ENCODE measurements around the gene C16orf96. TPM values are rescaled to one million over a fixed set of nuclear protein-coding genes. Genes with fewer than 3 reads are reported as not detected.

C16orf96 gene
- total RNA-seq, 4 donors from 2014 or later: 0.19 to 0.36 TPM; not detected in 2

DNA sequence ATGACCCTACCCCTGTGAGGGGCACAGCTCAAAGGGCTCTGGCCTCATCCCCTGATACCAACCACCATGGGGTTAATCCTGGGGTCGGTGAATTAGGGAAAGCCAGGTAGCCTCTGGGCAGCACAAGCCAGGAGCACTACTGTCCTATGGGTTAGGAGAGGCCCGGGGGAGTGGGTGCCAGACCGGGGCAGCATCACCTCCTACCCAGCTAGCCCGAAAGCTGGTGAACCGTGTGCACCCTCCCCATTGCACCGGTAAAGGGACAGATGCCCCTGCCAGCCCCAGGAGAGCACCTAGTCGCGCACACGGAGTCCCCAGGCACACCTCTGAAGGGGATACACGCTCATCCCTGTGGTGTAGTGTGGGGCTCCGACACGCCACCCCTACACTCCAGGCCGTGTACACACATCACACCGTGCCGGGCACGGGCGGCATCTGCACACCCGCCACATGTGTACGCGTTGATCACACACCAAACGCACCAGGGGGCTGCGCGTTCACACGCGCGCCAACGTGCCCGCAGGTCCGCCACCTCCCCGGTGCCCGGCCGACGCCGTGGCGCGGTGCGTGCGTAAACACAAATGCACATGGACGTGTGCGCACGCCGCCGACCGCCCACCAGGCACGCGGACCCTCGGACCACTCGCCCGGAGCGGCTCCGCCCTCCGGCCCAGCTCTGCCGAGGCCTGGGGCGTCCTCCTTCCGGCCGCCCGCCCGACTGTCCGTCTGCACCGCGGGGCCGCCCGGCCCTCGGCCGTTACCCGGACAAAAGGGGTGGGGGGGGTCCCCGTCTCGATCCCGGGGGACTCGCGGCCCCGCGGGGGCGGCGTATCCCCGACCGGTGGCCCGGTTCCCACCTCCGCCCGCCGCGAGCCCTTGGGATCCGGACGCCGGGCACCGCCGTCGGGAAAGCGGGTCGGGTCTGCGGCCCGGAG, 57.8 kb downstream of the C16orf96 start:
- ATAC-seq (ENCODE audit: low FRiP score) (no peak), DNase-seq (ENCODE audit: low spot score) (no peak)
- TF ChIP-seq, protein P1, sequence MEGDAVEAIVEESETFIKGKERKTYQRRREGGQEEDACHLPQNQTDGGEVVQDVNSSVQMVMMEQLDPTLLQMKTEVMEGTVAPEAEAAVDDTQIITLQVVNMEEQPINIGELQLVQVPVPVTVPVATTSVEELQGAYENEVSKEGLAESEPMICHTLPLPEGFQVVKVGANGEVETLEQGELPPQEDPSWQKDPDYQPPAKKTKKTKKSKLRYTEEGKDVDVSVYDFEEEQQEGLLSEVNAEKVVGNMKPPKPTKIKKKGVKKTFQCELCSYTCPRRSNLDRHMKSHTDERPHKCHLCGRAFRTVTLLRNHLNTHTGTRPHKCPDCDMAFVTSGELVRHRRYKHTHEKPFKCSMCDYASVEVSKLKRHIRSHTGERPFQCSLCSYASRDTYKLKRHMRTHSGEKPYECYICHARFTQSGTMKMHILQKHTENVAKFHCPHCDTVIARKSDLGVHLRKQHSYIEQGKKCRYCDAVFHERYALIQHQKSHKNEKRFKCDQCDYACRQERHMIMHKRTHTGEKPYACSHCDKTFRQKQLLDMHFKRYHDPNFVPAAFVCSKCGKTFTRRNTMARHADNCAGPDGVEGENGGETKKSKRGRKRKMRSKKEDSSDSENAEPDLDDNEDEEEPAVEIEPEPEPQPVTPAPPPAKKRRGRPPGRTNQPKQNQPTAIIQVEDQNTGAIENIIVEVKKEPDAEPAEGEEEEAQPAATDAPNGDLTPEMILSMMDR (IDR thresholded peaks at IDR 0.05): no peak

DNA sequence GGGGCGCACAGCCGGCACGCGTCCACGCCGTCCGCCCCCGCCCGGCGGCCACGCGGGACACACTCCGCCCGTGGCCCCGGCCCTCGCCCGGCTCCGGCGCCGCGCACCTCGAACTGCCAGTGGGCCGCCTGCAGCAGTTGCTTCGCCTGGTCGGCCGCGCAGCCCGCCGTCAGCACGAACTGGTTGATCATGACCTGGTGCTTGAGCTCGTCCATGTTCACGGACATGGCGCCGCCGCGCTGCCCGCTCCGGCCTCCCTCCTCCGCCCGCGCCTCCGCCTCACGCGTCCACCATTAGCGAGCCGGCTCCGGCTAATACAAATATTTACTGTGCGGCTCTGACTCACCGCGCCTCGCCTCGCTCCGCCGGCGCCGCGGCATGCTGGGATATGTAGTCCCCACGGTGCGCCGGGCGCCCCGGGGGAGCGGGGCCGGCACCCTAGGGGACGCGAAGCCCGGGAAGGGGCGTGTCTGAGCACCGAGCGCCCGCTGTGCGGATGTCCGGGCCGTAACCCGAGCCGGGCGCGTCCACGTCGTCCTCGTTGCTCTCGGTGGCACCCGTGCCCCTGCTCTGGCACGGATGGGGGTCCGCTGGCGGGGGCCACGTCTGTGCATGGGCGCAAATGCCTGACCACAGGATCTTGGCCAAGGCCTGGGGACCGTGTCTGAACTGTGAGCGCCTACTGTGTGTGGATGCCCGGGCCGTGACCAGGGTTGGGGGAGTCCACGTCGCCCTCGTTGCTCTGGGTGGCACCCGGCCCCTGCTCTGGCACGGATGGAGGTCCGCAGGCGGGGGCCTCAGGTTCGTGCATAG, 58.6 kb downstream of the C16orf96 start, which contains the start of gene UBALD1:
Gene UBALD1 (minus strand): TSS at position 318 of the 813 bp plus-strand sequence. CDS start 91 bp downstream, at position 227.
- peak; percentile 67 for DNase-seq (ENCODE audit: low spot score)
- TF ChIP-seq, protein P1 (IDR thresholded peaks at IDR 0.05): no peak
- peak; percentile 69 for ATAC-seq (ENCODE audit: low FRiP score)

DNA sequence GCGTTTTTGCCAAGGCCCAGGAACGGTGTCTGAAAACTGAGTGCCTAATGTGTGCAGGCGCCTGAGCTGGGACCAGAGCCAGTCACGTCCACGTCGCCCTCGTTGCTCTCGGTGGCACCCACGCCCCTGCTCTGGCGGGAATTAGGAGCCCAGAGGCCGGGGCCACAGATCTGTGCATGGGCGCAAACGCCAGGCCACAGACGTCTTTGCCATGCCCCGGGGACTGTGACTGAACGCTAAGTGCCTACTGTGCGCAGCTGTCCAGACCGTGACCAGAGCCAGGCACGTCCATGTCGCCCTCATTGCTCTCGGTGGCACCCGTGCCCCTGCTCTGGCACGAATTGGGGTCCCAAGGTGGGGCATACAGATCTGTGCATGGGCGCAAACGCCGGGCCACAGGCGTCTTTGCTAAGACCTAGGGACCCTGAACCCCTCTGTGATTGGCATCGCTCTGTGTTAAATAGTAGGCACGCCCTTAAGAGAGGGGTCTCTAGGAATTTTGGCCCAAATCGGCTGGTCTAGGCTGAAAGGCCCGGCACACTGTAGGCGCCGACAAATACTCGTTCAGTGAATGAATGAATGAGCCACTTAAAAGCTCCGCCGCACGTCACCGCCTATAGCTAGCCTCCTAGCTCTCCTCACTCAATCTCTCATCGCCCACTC, 59.4 kb downstream of the C16orf96 start:
- TF ChIP-seq, protein P1 (IDR thresholded peaks at IDR 0.05): no peak
- DNase-seq (ENCODE audit: low spot score): no peak
- no peak for ATAC-seq (ENCODE audit: low FRiP score)

DNA sequence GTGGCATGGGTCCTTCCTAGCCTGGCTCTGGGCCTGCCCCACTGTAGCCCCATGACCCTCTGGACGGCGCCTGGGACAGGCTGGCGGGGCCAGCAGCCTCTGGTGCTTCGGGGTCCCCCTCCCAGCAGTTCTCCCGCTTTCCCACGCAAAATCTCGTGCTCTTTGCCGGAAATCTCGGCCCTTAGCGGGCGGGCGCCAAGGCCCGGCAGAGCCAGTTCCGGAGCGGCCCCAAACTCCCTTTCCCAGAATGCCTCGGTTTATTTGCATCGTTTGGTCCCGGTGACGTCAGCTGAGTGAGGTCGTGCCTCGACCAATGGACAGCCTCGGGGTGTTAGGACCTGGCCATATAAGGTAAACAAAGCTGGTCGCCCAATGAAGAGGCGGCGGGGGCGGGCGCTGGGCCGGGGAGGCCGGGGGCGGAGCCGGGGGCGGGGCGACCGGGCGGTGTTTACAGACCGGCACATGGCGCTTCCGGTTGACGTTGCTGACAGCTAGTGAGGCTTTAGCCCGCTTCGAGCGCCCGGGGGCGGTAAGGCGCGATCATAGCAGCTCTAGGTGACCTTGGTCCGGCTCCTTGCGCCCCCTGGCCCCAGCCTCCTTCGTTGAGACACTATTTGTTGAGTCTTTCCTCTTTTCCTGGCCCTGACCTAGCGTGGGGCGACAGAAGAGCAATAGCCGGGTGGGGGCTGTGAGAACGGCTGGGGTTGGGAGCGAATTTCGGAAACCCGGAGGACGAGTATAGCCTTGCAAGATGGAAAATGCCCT, 60.1 kb downstream of the C16orf96 start:
- TF ChIP-seq, protein P1 (IDR thresholded peaks at IDR 0.05): no peak

DNA sequence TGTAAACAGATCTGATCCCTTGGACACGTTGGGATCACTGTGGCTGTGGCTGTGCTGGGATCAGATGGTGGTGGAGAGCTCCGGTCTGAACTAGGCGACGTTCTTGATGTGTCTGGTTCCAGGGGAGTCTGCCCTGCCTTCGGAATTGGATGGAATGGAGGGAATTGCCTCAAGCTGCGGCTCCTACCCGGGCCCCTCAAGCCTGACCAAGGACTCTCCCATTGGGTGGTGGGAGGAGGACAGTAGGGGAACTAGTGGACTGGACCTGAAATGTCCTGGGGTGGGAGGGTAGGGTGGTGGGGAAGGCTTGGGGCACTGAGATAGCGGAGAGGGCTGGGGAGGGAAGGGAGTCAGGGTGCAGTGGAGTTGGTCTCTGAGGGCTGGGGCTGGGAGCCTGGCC, 61.7 kb downstream of the C16orf96 start:
- DNase-seq (ENCODE audit: low spot score): no peak
- TF ChIP-seq, protein P1 (IDR thresholded peaks at IDR 0.05): no peak
- no peak for ATAC-seq (ENCODE audit: low FRiP score)

More for the DNA sequence above, 60.1 kb downstream of the C16orf96 start:
- DNase-seq (ENCODE audit: low spot score) (peak; percentile 98), ATAC-seq (ENCODE audit: low FRiP score) (peak; percentile 91)
